Measurements from ENCODE around the gene STING1. TPM values are rescaled to one million over a fixed set of nuclear protein-coding genes. Genes with fewer than 3 reads are reported as not detected.
"Not testable (repeated sequence)": the region's sequence is repeated elsewhere in the genome, so short reads cannot be mapped to it uniquely, and the experiment has no call there.

STING1 gene
- total RNA-seq, 2 experiments from 2014 or later, result 64.9 to 67.4 TPM

- H3K4me3 Mint-ChIP-seq, result no peak overlapping the region
- no peak overlapping the region for H3K27ac Mint-ChIP-seq
- POLR2A ChIA-PET, result no interaction called here
- H3K4me1 Mint-ChIP-seq (ENCODE audit: low read depth), result peaks cover 48% of the 10 kb centered on the region
- H3K36me3 Mint-ChIP-seq (ENCODE audit: low read depth), result no peaks in the 10 kb centered on the region
- H3K9me3 Mint-ChIP-seq (ENCODE audit: insufficient read depth), result no peaks in the 10 kb centered on the region
- peaks cover 11% of the 10 kb centered on the region for H3K27me3 Mint-ChIP-seq (ENCODE audit: low read depth)
- CTCF ChIA-PET, result no interaction called here
- DNase-seq (no peak), ATAC-seq (no peak)
Measured at GRCh38 chr5:139451878-139452660, 30.5 kb downstream of the STING1 start.

GRCh38 chr5:139451176-139451575 is 31.4 kb downstream of the STING1 start:
- Mint-ChIP-seq H3K9me3 (ENCODE audit: insufficient read depth) (no peaks in the 10 kb centered on the region), H3K4me1 (ENCODE audit: low read depth) (peaks cover 43% of the 10 kb centered on the region), H3K36me3 (ENCODE audit: low read depth) (no peaks in the 10 kb centered on the region), H3K27me3 (ENCODE audit: low read depth) (peaks cover 9% of the 10 kb centered on the region), H3K4me3 (no peak overlapping the region), H3K27ac (no peak overlapping the region)
- ATAC-seq (no peak), DNase-seq (no peak)
- ChIA-PET POLR2A (no interaction called here), CTCF (no interaction called here)

- POLR2A ChIA-PET, result interaction anchor here (0.6 to 1.3 kb wide), 3 partner anchors 8 to 92 kb away, joined by 3 to 4 read pairs (median 3); partner anchors contain the start of gene DNAJC18
- H3K36me3 Mint-ChIP-seq (ENCODE audit: low read depth), result no peaks in the 10 kb centered on the region
- peaks cover 45% of the 10 kb centered on the region for H3K4me1 Mint-ChIP-seq (ENCODE audit: low read depth)
- H3K9me3 Mint-ChIP-seq (ENCODE audit: insufficient read depth), result no peaks in the 10 kb centered on the region
- H3K4me3 Mint-ChIP-seq, result no peak overlapping the region
- H3K27ac Mint-ChIP-seq, result no peak overlapping the region
- ATAC-seq, result no peak
- no peak for DNase-seq
- H3K27me3 Mint-ChIP-seq (ENCODE audit: low read depth), result peaks cover 16% of the 10 kb centered on the region
- CTCF ChIA-PET, result interaction anchor here (1.4 to 2.3 kb wide), 2 partner anchors 25 to 67 kb away, joined by 5 to 11 read pairs; no protein-coding TSS in a partner anchor
Measured at GRCh38 chr5:139446956-139447779, 35.4 kb downstream of the STING1 start.

- ChIA-PET CTCF (interaction anchor here (0.8 to 2.2 kb wide), 6 partner anchors 10 to 68 kb away, joined by 3 to 8 read pairs (median 4); no protein-coding TSS in a partner anchor), POLR2A (interaction anchor here (1.1 kb wide), 1 partner anchor 9 kb away, joined by 5 read pairs; no protein-coding TSS in a partner anchor)
- Mint-ChIP-seq H3K4me1 (ENCODE audit: low read depth) (peaks cover 58% of the 10 kb centered on the region), H3K36me3 (ENCODE audit: low read depth) (no peaks in the 10 kb centered on the region), H3K9me3 (ENCODE audit: insufficient read depth) (no peaks in the 10 kb centered on the region), H3K27me3 (ENCODE audit: low read depth) (peaks cover 23% of the 10 kb centered on the region), H3K27ac (no peak overlapping the region), H3K4me3 (no peak overlapping the region)
- no peak for DNase-seq
- ATAC-seq, result no peak
Measured at GRCh38 chr5:139445325-139446170, 37.0 kb downstream of the STING1 start.

- ATAC-seq (no peak), DNase-seq (no peak)
- peaks cover 21% of the 10 kb centered on the region for H3K27me3 Mint-ChIP-seq (ENCODE audit: low read depth)
- peak overlapping the region; percentile 44 for H3K27ac Mint-ChIP-seq
- ChIA-PET POLR2A (interaction anchor here (1.0 kb wide), 1 partner anchor 12 kb away, joined by 4 read pairs; no protein-coding TSS in a partner anchor), CTCF (interaction anchor here (0.9 to 2.2 kb wide), 3 partner anchors 12 to 70 kb away, joined by 3 to 8 read pairs (median 7); no protein-coding TSS in a partner anchor)
- H3K4me3 Mint-ChIP-seq, result no peak overlapping the region
- H3K36me3 Mint-ChIP-seq (ENCODE audit: low read depth), result no peaks in the 10 kb centered on the region
- no peaks in the 10 kb centered on the region for H3K9me3 Mint-ChIP-seq (ENCODE audit: insufficient read depth)
- H3K4me1 Mint-ChIP-seq (ENCODE audit: low read depth), result peaks cover 66% of the 10 kb centered on the region
Measured at GRCh38 chr5:139443831-139444453, 38.6 kb downstream of the STING1 start.

GRCh38 chr5:139440416-139440815 is 42.1 kb downstream of the STING1 start:
- CTCF ChIA-PET, result interaction anchor here (1.4 to 1.7 kb wide), 2 partner anchors 73 to 335 kb away, joined by 3 to 6 read pairs; no protein-coding TSS in a partner anchor
- Mint-ChIP-seq H3K27me3 (ENCODE audit: low read depth) (peaks cover 15% of the 10 kb centered on the region), H3K4me1 (ENCODE audit: low read depth) (peaks cover 51% of the 10 kb centered on the region)
- H3K36me3 Mint-ChIP-seq (ENCODE audit: low read depth); DNase-seq; H3K9me3 Mint-ChIP-seq (ENCODE audit: insufficient read depth); ATAC-seq; H3K27ac Mint-ChIP-seq; H3K4me3 Mint-ChIP-seq: not testable (repeated sequence)
- POLR2A ChIA-PET, result interaction anchor here (1.0 to 1.4 kb wide), 3 partner anchors 7 to 43 kb away, joined by 3 to 4 read pairs (median 3); partner anchors contain the start of gene STING1

- H3K36me3 Mint-ChIP-seq (ENCODE audit: low read depth), result no peaks in the 10 kb centered on the region
- ATAC-seq (peak; percentile 93), DNase-seq (peak; percentile 91)
- H3K27me3 Mint-ChIP-seq (ENCODE audit: low read depth), result peaks cover 14% of the 10 kb centered on the region
- H3K27ac Mint-ChIP-seq, result peak within 1 kb of the TSS; percentile 98
- peaks cover 50% of the 10 kb centered on the region for H3K4me1 Mint-ChIP-seq (ENCODE audit: low read depth)
- peak within 1 kb of the TSS; percentile 97 for H3K4me3 Mint-ChIP-seq
- POLR2A ChIA-PET, result interaction anchor here (0.6 to 1.4 kb wide), 8 partner anchors 8 to 188 kb away, joined by 3 to 5 read pairs (median 3); partner anchors contain the start of genes STING1 and UBE2D2
- CTCF ChIA-PET, result interaction anchor here (0.8 to 2.6 kb wide), 5 partner anchors 15 to 336 kb away, joined by 3 to 18 read pairs (median 3); no protein-coding TSS in a partner anchor
- no peaks in the 10 kb centered on the region for H3K9me3 Mint-ChIP-seq (ENCODE audit: insufficient read depth)
Measured at GRCh38 chr5:139439013-139439903, 43.3 kb downstream of the STING1 start, which contains the start of gene DNAJC18. TSS of gene DNAJC18 (minus strand) at chr5:139439525. CDS start at chr5:139439445, 80 bp downstream.

GRCh38 chr5:139438707-139439012 is 43.9 kb downstream of the STING1 start:
- peaks cover 44% of the 10 kb centered on the region for H3K4me1 Mint-ChIP-seq (ENCODE audit: low read depth)
- H3K27me3 Mint-ChIP-seq (ENCODE audit: low read depth), result peaks cover 14% of the 10 kb centered on the region
- peak overlapping the region; percentile 98 for H3K27ac Mint-ChIP-seq
- H3K4me3 Mint-ChIP-seq, result peak overlapping the region; percentile 97
- peaks cover 2% of the 10 kb centered on the region for H3K36me3 Mint-ChIP-seq (ENCODE audit: low read depth)
- CTCF ChIA-PET, result interaction anchor here (0.8 to 2.6 kb wide), 4 partner anchors 14 to 29 kb away, joined by 3 to 18 read pairs (median 3); no protein-coding TSS in a partner anchor
- DNase-seq (no peak), ATAC-seq (no peak)
- POLR2A ChIA-PET, result interaction anchor here (0.6 to 1.3 kb wide), 5 partner anchors 19 to 188 kb away, joined by 3 to 5 read pairs (median 3); partner anchors contain the start of genes STING1 and UBE2D2
- H3K9me3 Mint-ChIP-seq (ENCODE audit: insufficient read depth), result no peaks in the 10 kb centered on the region

- POLR2A ChIA-PET, result interaction anchor here (1.0 kb wide), 1 partner anchor 24 kb away, joined by 4 read pairs; no protein-coding TSS in a partner anchor
Measured at GRCh38 chr5:139435676-139436075, 46.9 kb downstream of the STING1 start.

More at GRCh38 chr5:139435676-139436075, 46.9 kb downstream of the STING1 start:
- Mint-ChIP-seq H3K27me3 (ENCODE audit: low read depth) (no peaks in the 10 kb centered on the region), H3K36me3 (ENCODE audit: low read depth) (peaks cover 2% of the 10 kb centered on the region), H3K27ac (no peak overlapping the region), H3K4me1 (ENCODE audit: low read depth) (peaks cover 21% of the 10 kb centered on the region), H3K4me3 (no peak overlapping the region), H3K9me3 (ENCODE audit: insufficient read depth) (no peaks in the 10 kb centered on the region)
- ATAC-seq (no peak), DNase-seq (no peak)
- CTCF ChIA-PET, result interaction anchor here (0.6 to 2.3 kb wide), 3 partner anchors 14 to 410 kb away, joined by 3 to 28 read pairs (median 3); no protein-coding TSS in a partner anchor
